BJ (cell line): ENCODE data around the gene FBF1. TPM values are rescaled to one million over a fixed set of nuclear protein-coding genes. Genes with fewer than 3 reads are reported as not detected.

Experiments used
- CTCF ChIA-PET: fragments of 350-600 bp; formaldehyde crosslinking; extraction: SDS; loops from one replicate; lab custom pipeline; 2021; ENCODE audit warnings: antibody characterized with exemption, inconsistent platforms; lab: Yijun Ruan, JAX
- POLR2A ChIA-PET: fragments of 300-600 bp; sonication (Branson Sonifier 250); formaldehyde crosslinking; extraction: SDS; loops from one replicate; lab custom pipeline; 2021; ENCODE audit warnings: antibody characterized with exemption; lab: Charles Lee
- DNase-seq: peaks from one replicate; pipeline ENCODE4 v3.0.0-alpha.2; 2011; ENCODE audit warnings: low read depth
- H3K27me3 ChIP-seq: 2 replicates; pipeline ENCODE4 v1.6.0; 2011; ENCODE audit warnings: low read length; ENCODE audit not compliant: control insufficient read depth, insufficient read depth
- H3K36me3 ChIP-seq: 2 replicates; pipeline ENCODE4 v1.5.1; 2011; ENCODE audit warnings: low read length; ENCODE audit not compliant: control insufficient read depth, insufficient read depth
- H3K4me3 ChIP-seq: 2 replicates; pipeline ENCODE4 v1.5.1; 2011; ENCODE audit warnings: low read depth, mild to moderate bottlenecking, control low read depth, low read length
- polyA plus RNA-seq: library from polyadenylated mRNA; depleted of rRNA; stranded (reverse); fragments of >200 nt; gene quantifications from 2 replicates; pipeline ENCODE4 v1.2.3, GENCODE V29; 2011
- TF ChIP-seq, protein P1 (sequence below): IDR thresholded peaks from 2 replicates; pipeline ENCODE4 v1.5.1; 2011; ENCODE audit warnings: low read depth, mild to moderate bottlenecking, control low read depth, inconsistent platforms, low read length, moderate library complexity; ENCODE audit not compliant: insufficient read depth

FBF1 gene
- polyA plus RNA-seq, 1 experiment: 4.8 TPM

DNA sequence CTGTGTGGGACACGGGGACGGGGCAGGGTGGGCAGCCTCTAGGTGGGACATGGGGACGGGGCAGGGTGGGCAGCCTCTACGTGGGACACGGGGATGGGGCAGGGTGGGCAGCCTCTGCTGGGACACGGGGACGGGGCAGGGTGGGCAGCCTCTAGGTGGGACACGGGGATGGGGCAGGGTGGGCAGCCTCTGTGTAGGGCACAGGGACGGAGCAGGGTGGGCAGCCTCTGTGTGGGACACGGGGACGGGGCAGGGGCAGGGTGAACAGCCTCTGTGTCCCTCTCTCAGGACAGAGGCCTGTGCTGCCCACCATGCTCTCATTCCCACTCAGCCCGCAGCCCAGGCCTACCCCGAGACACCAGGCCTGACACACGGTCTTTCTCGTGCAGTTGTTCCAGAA is 19.2 kb downstream of the FBF1 start:
- ChIA-PET CTCF (interaction anchor here (1.5 kb wide), 2 partner anchors 16 to 83 kb away, joined by 3 to 4 read pairs; no protein-coding TSS in a partner anchor), POLR2A (no interaction called here)
- H3K36me3 ChIP-seq: peaks cover 1% of the 10 kb centered on the region
- no peaks in the 10 kb centered on the region for H3K27me3 ChIP-seq
- DNase-seq: no peak
- TF ChIP-seq, protein P1, sequence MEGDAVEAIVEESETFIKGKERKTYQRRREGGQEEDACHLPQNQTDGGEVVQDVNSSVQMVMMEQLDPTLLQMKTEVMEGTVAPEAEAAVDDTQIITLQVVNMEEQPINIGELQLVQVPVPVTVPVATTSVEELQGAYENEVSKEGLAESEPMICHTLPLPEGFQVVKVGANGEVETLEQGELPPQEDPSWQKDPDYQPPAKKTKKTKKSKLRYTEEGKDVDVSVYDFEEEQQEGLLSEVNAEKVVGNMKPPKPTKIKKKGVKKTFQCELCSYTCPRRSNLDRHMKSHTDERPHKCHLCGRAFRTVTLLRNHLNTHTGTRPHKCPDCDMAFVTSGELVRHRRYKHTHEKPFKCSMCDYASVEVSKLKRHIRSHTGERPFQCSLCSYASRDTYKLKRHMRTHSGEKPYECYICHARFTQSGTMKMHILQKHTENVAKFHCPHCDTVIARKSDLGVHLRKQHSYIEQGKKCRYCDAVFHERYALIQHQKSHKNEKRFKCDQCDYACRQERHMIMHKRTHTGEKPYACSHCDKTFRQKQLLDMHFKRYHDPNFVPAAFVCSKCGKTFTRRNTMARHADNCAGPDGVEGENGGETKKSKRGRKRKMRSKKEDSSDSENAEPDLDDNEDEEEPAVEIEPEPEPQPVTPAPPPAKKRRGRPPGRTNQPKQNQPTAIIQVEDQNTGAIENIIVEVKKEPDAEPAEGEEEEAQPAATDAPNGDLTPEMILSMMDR: no peak
- H3K4me3 ChIP-seq: no peak overlapping the region

DNA sequence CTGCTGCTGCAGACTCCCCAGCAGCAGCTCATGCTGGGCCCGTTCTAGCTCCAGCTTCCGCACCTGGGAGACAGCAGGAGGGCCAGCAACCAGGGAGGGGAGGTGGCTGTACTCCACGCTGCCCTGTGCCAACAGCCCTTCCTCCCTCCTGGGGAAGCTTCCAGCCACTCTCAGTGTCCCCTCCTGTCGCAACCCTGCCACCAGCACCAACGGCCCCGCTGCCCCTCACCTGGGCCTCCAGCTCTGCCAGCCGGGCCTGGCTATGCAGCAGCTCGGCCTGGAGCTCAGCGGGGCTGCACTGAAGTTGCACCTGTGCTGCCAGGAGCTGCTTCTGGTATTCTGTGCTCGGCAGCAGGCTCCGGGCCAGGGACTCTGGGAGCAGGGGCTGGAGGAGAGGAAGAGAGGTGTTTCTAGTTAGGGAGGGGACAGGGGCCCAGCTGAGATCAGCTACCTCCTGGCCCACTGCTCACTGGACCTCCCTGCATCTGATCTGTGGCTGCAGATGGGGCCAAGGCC is 20.7 kb downstream of the FBF1 start:
- H3K36me3 ChIP-seq: no peaks in the 10 kb centered on the region; the same call in none of the 2 replicates
- no peak overlapping the region for H3K4me3 ChIP-seq
- DNase-seq: no peak
- H3K27me3 ChIP-seq: no peaks in the 10 kb centered on the region
- CTCF ChIA-PET: interaction anchor here (0.8 to 1.3 kb wide), 2 partner anchors 15 to 85 kb away, joined by 3 to 4 read pairs; partner anchors contain the start of gene MRPL38
- TF ChIP-seq, protein P1: no peak
- POLR2A ChIA-PET: no interaction called here

DNA sequence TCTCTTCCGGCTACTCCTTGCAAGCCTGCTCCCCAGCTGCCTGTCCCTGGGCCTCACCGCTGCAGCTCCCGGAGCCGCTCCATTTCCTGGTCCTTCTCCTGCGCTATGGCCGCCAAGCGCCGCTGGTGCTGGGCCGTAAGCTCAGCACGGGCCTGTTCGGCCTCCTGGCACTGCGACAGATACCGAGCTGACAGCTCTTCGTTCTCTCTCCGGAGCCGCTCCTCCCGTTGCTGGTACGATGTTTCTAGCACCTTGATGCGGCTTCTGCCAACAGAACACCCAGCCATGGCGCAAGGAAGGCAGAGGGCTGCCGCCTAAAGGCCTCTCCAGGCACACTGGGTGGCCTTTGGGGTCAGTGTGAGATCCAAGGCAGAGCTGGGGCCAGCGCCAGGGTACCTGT is 21.2 kb downstream of the FBF1 start:
- TF ChIP-seq, protein P1: no peak
- H3K4me3 ChIP-seq: no peak overlapping the region
- CTCF ChIA-PET: interaction anchor here (0.8 to 1.3 kb wide), 2 partner anchors 15 to 85 kb away, joined by 3 to 4 read pairs; partner anchors contain the start of gene MRPL38
- POLR2A ChIA-PET: interaction anchor here (0.5 kb wide), 1 partner anchor 10 kb away, joined by 3 read pairs; no protein-coding TSS in a partner anchor
- DNase-seq: no peak
- no peaks in the 10 kb centered on the region; the same call in none of the 2 replicates for H3K36me3 ChIP-seq
- no peaks in the 10 kb centered on the region for H3K27me3 ChIP-seq

DNA sequence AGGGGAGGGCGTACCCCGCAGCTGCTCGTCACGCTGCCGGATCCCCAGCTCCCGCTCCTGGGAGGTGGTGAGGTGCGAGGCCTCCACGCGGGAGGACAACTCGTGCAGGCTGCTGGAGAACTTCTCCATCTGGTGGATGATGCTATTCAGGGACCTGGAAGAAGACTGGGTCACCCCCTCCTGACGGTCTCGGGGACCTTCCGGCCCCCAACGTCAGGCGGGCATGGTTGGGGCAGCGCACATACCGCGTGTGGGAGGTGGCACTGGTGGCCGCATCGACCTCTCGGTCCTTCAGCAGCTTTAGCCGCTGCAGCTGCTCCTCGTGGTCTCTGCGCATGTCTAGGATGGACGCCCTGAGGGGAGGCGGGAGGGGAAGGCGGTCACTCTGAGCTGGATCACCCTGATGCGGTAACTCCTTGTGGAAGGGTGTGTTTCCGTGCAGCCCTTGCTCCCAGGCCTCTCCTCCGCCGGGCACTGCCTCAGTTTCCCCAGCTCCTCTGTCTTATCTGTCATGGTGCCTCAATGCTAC is 22.9 kb downstream of the FBF1 start:
- no peaks in the 10 kb centered on the region for H3K27me3 ChIP-seq
- DNase-seq: no peak
- H3K36me3 ChIP-seq: peaks cover 2% of the 10 kb centered on the region; the same call in 1 of the 2 replicates
- ChIA-PET CTCF (interaction anchor here (0.7 to 2.7 kb wide), 4 partner anchors 9 to 96 kb away, joined by 3 to 11 read pairs (median 4); no protein-coding TSS in a partner anchor), POLR2A (no interaction called here)
- TF ChIP-seq, protein P1: no peak
- H3K4me3 ChIP-seq: no peak overlapping the region

DNA sequence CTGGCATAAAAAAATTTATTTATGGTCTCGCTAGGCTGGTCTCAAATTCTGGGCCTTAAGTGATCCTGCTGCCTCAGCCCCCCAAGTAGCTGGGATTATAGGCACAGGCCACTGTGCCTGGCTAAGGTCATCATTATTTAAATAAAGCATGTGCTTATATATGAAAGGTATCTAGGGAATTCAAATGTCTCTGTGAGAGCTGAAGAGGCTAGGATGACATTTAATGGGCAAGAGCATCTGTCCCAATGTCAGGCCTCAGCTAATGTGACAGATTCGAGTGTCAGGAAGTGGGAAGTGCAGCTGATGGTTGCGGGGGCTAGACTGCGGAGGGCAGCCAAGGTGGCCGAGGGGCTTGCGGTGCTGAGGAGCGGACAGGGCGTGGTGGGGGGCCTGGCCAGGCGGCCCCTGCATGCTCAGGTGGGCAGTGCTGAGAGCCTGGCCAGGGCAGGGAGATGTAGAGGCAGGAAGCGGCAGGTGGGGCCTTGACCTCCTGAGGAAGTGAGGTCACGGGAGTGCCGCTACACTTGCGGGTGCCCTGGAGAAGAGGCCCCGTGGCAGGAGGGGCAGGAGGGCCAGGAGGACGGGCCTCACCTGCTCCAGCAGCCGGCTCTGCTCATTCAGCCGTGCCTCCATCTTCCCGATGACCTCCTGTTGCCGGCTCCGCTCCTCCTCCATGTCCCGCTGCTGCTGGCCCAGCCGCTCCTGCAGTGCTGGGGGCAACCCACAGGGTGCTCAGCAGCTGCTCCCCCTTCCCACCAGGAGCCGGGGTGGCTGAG is 23.5 kb downstream of the FBF1 start:
- no peak for DNase-seq
- no peak overlapping the region for H3K4me3 ChIP-seq
- peaks cover 2% of the 10 kb centered on the region; the same call in 1 of the 2 replicates for H3K36me3 ChIP-seq
- H3K27me3 ChIP-seq: no peaks in the 10 kb centered on the region
- ChIA-PET CTCF (interaction anchor here (0.9 to 2.7 kb wide), 4 partner anchors 9 to 90 kb away, joined by 3 to 11 read pairs (median 6); partner anchors contain the start of gene MRPL38), POLR2A (no interaction called here)
- TF ChIP-seq, protein P1: no peak
